K562 (cell line): ENCODE data around the gene IFI6. TPM values are rescaled to one million over a fixed set of nuclear protein-coding genes. Genes with fewer than 3 reads are reported as not detected.

ENCODE experiments used
- CBX3 ChIP-seq, 2 experiments: IDR thresholded peaks; 1 replicate in 1 of 2; 2 replicates in 1 of 2; pipeline ENCODE4 v1.6.1; 2012; ENCODE audit warnings: inconsistent platforms in 2 of 2, low read length in 2 of 2, borderline replicate concordance in 1 of 2, control low read depth in 1 of 2
- KAT2B ChIP-seq: IDR thresholded peaks from one replicate; pipeline ENCODE4 v1.6.1; 2012; ENCODE audit warnings: low read depth, mild to moderate bottlenecking, control low read depth, inconsistent platforms, low read length, moderate library complexity
- NRF1 ChIP-seq, 2 experiments: fragments of 450-650 bp; IDR thresholded peaks in 1 of 2; conservative IDR thresholded peaks in 1 of 2; 2 replicates each; pipeline ENCODE4 v1.6.1; 2014; ENCODE audit warnings: mild to moderate bottlenecking in 2 of 2
- TOE1 ChIP-seq, 2 experiments: fragments of 450-650 bp in 1 of 2; sonication (generic) in 1 of 2; formaldehyde crosslinking in 1 of 2; IDR thresholded peaks; 2 replicates each; pipeline versions ENCODE4 v1.7.1 to v1.8.0; 2016 to 2022; ENCODE audit warnings: borderline replicate concordance in 2 of 2, mild to moderate bottlenecking in 2 of 2, antibody characterized with exemption in 1 of 2, inconsistent platforms in 1 of 2, low read depth in 1 of 2, missing genetic modification reagents in 1 of 2, moderate library complexity in 1 of 2
- polyA plus RNA-seq, 8 experiments: library from polyadenylated mRNA; depleted of rRNA in 4 of 8; stranded (reverse) in 5 of 8; unstranded in 3 of 8; fragments of >200 nt; fragmentation: Nextera tagmentation in 2 of 8; fragmentation: Illumina TruSeq in 1 of 8; extraction: Ambion mirVana in 2 of 8; extraction: Trizol in 1 of 8; gene quantifications; 2 replicates each; pipeline versions ENCODE4 v1.2.1 to v1.2.3, GENCODE V29; 2011 to 2014; ENCODE audit warnings: inconsistent platforms in 1 of 8, missing spikeins in 1 of 8
- total RNA-seq, 7 experiments: library from RNA; depleted of rRNA in 6 of 7; stranded (reverse); fragments of >200 nt in 6 of 7; fragmentation: Illumina TruSeq in 2 of 7; extraction: Trizol in 2 of 7; gene quantifications; 2 replicates each; pipeline versions ENCODE4 v1.2.1 to v1.2.3, GENCODE V29; 2011 to 2021; ENCODE audit warnings: low replicate concordance in 1 of 7
- TF ChIP-seq, protein P1 (sequence below): fragments of 450-650 bp; IDR thresholded peaks from 2 replicates; pipeline ENCODE4 v1.6.1; 2016; ENCODE audit warnings: mild to moderate bottlenecking, moderate library complexity
- TF ChIP-seq, protein P2 (sequence below): fragments of 450-650 bp; IDR thresholded peaks from 2 replicates; pipeline ENCODE4 v1.6.1; 2016; ENCODE audit warnings: antibody characterized with exemption
- TF ChIP-seq, protein P3 (sequence below): IDR thresholded peaks from 2 replicates; pipeline ENCODE4 v1.6.1; 2011; ENCODE audit warnings: borderline replicate concordance, low read depth, mild to moderate bottlenecking, moderate library complexity, low read length; ENCODE audit not compliant: insufficient read depth, poor library complexity, severe bottlenecking
- TF ChIP-seq, protein P4 (sequence below): sonication (generic); formaldehyde crosslinking; IDR thresholded peaks from 2 replicates; pipeline ENCODE4 v1.8.0; 2022; ENCODE audit warnings: missing genetic modification reagents, mild to moderate bottlenecking, moderate library complexity, borderline replicate concordance

The IFI6 gene
- total and polyA plus RNA-seq, 9 of the 15 experiments (the other 6 are each of a cell fraction or from before 2014, with no cell fraction given): 0.17 to 4.5 (median 2.2) TPM

DNA sequence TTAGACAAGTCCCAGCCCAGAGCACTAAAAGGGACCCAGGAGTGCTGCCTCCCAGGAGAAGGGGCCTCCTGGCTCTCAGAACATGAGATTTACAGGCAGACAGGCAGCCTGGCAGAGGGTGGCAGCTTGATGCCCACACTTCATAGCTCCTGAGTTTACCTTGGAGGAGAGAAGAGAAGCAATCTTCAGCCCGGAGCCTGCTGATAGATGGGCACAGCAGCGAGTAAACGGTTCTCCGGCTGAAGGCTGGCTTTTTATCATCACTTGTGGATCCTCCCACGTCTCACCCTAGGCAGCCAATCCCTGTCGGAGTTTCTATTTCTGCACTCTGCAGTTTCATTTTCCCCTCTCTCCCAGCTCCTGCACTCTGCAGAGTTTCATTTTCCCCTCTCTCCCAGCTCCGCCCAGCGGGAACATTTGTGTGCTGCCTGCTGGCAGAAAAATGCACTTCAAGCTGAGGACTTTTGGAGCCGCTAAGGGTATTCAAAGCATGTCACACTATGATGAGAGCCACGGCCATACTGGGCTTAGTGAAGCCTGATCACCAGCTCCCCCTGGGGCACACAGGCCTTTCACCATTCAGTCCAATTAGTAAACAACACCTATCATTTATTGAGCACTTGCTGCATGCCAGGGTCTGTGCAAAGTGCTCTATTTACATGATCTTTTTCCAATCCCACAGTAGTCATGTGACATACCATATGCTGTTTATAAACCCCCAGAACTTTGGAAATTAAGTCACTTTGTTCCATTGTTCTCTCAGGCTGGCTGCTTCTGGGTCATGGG lies at the start of gene IFI6 (continued):
- TF ChIP-seq, protein P1, sequence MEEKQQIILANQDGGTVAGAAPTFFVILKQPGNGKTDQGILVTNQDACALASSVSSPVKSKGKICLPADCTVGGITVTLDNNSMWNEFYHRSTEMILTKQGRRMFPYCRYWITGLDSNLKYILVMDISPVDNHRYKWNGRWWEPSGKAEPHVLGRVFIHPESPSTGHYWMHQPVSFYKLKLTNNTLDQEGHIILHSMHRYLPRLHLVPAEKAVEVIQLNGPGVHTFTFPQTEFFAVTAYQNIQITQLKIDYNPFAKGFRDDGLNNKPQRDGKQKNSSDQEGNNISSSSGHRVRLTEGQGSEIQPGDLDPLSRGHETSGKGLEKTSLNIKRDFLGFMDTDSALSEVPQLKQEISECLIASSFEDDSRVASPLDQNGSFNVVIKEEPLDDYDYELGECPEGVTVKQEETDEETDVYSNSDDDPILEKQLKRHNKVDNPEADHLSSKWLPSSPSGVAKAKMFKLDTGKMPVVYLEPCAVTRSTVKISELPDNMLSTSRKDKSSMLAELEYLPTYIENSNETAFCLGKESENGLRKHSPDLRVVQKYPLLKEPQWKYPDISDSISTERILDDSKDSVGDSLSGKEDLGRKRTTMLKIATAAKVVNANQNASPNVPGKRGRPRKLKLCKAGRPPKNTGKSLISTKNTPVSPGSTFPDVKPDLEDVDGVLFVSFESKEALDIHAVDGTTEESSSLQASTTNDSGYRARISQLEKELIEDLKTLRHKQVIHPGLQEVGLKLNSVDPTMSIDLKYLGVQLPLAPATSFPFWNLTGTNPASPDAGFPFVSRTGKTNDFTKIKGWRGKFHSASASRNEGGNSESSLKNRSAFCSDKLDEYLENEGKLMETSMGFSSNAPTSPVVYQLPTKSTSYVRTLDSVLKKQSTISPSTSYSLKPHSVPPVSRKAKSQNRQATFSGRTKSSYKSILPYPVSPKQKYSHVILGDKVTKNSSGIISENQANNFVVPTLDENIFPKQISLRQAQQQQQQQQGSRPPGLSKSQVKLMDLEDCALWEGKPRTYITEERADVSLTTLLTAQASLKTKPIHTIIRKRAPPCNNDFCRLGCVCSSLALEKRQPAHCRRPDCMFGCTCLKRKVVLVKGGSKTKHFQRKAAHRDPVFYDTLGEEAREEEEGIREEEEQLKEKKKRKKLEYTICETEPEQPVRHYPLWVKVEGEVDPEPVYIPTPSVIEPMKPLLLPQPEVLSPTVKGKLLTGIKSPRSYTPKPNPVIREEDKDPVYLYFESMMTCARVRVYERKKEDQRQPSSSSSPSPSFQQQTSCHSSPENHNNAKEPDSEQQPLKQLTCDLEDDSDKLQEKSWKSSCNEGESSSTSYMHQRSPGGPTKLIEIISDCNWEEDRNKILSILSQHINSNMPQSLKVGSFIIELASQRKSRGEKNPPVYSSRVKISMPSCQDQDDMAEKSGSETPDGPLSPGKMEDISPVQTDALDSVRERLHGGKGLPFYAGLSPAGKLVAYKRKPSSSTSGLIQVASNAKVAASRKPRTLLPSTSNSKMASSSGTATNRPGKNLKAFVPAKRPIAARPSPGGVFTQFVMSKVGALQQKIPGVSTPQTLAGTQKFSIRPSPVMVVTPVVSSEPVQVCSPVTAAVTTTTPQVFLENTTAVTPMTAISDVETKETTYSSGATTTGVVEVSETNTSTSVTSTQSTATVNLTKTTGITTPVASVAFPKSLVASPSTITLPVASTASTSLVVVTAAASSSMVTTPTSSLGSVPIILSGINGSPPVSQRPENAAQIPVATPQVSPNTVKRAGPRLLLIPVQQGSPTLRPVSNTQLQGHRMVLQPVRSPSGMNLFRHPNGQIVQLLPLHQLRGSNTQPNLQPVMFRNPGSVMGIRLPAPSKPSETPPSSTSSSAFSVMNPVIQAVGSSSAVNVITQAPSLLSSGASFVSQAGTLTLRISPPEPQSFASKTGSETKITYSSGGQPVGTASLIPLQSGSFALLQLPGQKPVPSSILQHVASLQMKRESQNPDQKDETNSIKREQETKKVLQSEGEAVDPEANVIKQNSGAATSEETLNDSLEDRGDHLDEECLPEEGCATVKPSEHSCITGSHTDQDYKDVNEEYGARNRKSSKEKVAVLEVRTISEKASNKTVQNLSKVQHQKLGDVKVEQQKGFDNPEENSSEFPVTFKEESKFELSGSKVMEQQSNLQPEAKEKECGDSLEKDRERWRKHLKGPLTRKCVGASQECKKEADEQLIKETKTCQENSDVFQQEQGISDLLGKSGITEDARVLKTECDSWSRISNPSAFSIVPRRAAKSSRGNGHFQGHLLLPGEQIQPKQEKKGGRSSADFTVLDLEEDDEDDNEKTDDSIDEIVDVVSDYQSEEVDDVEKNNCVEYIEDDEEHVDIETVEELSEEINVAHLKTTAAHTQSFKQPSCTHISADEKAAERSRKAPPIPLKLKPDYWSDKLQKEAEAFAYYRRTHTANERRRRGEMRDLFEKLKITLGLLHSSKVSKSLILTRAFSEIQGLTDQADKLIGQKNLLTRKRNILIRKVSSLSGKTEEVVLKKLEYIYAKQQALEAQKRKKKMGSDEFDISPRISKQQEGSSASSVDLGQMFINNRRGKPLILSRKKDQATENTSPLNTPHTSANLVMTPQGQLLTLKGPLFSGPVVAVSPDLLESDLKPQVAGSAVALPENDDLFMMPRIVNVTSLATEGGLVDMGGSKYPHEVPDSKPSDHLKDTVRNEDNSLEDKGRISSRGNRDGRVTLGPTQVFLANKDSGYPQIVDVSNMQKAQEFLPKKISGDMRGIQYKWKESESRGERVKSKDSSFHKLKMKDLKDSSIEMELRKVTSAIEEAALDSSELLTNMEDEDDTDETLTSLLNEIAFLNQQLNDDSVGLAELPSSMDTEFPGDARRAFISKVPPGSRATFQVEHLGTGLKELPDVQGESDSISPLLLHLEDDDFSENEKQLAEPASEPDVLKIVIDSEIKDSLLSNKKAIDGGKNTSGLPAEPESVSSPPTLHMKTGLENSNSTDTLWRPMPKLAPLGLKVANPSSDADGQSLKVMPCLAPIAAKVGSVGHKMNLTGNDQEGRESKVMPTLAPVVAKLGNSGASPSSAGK: peak; percentile 24; the same call in 1 of the 2 replicates
- peak; percentile 84 for TF ChIP-seq TOE1 (IDR thresholded peaks at IDR 0.05; ENCODE audit: borderline replicate concordance)
- no peak for TF ChIP-seq TOE1 (CRISPR knock-in tag; IDR thresholded peaks at IDR 0.05; ENCODE audit: borderline replicate concordance, low read depth)
- peak; percentile 49 to 64 for TF ChIP-seq NRF1 (conservative IDR thresholded peaks at IDR 0.05 in 1 of 2, IDR thresholded peaks at IDR 0.05 in 1 of 2)
- peak in 1 of 2 experiments; percentile 77; a peak in 1 of 3 replicates for TF ChIP-seq CBX3 (IDR thresholded peaks at IDR 0.05; ENCODE audit: borderline replicate concordance in 1 of 2, low read length in 2 of 2)
- TF ChIP-seq KAT2B: no peak
- TF ChIP-seq, protein P2, sequence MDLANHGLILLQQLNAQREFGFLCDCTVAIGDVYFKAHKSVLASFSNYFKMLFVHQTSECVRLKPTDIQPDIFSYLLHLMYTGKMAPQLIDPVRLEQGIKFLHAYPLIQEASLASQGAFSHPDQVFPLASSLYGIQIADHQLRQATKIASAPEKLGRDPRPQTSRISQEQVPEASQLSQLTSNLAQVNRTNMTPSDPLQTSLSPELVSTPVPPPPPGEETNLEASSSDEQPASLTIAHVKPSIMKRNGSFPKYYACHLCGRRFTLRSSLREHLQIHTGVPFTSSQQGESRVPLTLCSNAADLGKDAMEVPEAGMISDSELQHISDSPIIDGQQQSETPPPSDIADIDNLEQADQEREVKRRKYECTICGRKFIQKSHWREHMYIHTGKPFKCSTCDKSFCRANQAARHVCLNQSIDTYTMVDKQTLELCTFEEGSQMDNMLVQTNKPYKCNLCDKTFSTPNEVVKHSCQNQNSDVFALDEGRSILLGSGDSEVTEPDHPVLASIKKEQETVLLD: peak; percentile 26; the same call in 1 of the 2 replicates
- TF ChIP-seq, protein P3, sequence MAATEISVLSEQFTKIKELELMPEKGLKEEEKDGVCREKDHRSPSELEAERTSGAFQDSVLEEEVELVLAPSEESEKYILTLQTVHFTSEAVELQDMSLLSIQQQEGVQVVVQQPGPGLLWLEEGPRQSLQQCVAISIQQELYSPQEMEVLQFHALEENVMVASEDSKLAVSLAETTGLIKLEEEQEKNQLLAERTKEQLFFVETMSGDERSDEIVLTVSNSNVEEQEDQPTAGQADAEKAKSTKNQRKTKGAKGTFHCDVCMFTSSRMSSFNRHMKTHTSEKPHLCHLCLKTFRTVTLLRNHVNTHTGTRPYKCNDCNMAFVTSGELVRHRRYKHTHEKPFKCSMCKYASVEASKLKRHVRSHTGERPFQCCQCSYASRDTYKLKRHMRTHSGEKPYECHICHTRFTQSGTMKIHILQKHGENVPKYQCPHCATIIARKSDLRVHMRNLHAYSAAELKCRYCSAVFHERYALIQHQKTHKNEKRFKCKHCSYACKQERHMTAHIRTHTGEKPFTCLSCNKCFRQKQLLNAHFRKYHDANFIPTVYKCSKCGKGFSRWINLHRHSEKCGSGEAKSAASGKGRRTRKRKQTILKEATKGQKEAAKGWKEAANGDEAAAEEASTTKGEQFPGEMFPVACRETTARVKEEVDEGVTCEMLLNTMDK: no peak
- TF ChIP-seq, protein P4, sequence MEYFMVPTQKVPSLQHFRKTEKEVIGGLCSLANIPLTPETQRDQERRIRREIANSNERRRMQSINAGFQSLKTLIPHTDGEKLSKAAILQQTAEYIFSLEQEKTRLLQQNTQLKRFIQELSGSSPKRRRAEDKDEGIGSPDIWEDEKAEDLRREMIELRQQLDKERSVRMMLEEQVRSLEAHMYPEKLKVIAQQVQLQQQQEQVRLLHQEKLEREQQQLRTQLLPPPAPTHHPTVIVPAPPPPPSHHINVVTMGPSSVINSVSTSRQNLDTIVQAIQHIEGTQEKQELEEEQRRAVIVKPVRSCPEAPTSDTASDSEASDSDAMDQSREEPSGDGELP (CRISPR knock-in tag): peak; percentile 81; the same call in 1 of the 2 replicates
